ENCODE data around the gene ZNF205. TPM values are rescaled to one million over a fixed set of nuclear protein-coding genes. Genes with fewer than 3 reads are reported as not detected.

The ZNF205 gene
- total RNA-seq, 1 donor from 2014 or later, result 0.09 TPM

DNA sequence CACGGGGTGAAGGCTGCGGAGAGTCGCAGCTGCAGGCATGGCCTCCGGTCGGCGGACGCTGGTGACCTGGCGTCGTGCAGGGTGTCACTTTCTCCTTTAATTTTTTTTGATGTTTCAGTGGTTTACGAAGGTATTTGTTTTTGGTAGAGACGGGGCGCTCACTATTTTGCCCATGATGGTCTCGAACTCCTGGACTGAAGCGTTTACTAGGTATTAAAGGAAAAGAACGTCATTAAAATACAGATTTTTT lies 39.6 kb downstream of the ZNF205 start:
- no peaks in the 10 kb centered on the region for H3K36me3 Mint-ChIP-seq (ENCODE audit: low read depth)
- intact Hi-C loops (cut with micrococcal nuclease), result loop anchor here (2.0 to 5.0 kb wide), 3 partner anchors 19 to 95 kb away; partner anchors contain the start of gene OR1F1
- peaks cover 31% of the 10 kb centered on the region for H3K4me1 Mint-ChIP-seq (ENCODE audit: low read depth)
- no peaks in the 10 kb centered on the region for H3K9me3 Mint-ChIP-seq
- H3K27ac Mint-ChIP-seq, result peak overlapping the region; percentile 70
- H3K27me3 Mint-ChIP-seq (ENCODE audit: low read depth), result peaks cover 17% of the 10 kb centered on the region
- H3K4me3 Mint-ChIP-seq (ENCODE audit: low read depth), result peak overlapping the region; percentile 77
- DNase-seq (ENCODE audit: low spot score), result no peak

DNA sequence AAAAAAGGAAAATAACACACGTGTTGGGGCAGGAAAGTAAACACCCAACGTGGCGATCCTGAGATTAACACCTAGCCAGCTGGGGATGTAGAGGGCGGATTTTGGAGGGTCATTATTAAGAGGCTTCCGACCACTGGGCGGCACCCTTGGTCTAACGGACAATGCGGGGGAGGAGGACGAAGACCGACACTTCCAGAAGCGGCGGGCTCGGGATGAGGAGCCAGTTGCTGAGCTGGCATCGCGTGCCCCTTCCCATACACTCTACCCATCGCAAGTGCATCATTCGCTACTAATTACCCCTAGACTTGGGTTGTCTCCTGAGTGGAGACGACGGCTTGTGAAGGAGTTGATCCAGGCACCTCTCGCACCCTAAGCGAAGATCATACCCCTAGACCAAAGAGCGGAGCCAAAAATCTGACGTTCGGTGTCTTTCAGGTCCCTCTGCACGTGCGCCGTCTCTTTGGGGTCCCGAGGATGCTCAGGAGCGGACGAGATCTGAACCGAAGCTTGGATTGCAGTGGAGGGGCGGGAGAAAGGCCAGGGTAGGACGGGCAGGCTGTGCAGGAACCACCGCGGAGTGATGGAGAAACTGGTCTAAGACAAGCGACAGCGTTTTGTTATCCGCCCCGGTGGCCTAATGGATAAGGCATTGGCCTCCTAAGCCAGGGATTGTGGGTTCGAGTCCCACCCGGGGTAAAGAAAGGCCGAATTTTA lies 40.0 kb downstream of the ZNF205 start:
- Mint-ChIP-seq H3K9me3 (no peaks in the 10 kb centered on the region), H3K4me1 (ENCODE audit: low read depth) (peaks cover 36% of the 10 kb centered on the region), H3K27ac (peak overlapping the region; percentile 70), H3K4me3 (ENCODE audit: low read depth) (peak overlapping the region; percentile 77), H3K36me3 (ENCODE audit: low read depth) (no peaks in the 10 kb centered on the region), H3K27me3 (ENCODE audit: low read depth) (peaks cover 21% of the 10 kb centered on the region)
- DNase-seq (ENCODE audit: low spot score), result peak; percentile 80
- intact Hi-C loops (cut with micrococcal nuclease), result loop anchor here (2.0 to 5.0 kb wide), 3 partner anchors 18 to 95 kb away; partner anchors contain the start of gene OR1F1

DNA sequence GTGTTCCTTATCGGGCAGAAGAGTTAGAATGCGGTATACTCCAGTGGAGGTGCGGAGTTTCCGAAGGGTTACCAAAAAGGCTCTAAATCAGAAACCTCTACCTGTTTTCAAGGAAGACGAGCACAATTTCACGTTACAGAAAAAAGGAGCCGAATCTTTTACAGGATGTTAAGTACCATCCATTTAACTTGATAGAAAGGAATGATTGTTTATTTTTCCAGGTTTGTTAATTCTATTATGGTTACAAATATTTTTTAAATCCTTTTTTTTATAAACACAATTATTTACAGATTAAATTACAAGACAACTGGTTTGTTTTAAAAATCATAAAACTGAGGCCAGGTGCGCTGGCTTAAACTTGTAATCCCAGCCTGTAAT lies 40.6 kb downstream of the ZNF205 start:
- Mint-ChIP-seq H3K9me3 (no peaks in the 10 kb centered on the region), H3K27ac (peak overlapping the region; percentile 70), H3K36me3 (ENCODE audit: low read depth) (no peaks in the 10 kb centered on the region), H3K4me3 (ENCODE audit: low read depth) (peak overlapping the region; percentile 77), H3K4me1 (ENCODE audit: low read depth) (peaks cover 40% of the 10 kb centered on the region), H3K27me3 (ENCODE audit: low read depth) (peaks cover 26% of the 10 kb centered on the region)
- no peak for DNase-seq (ENCODE audit: low spot score)
- intact Hi-C loops (cut with micrococcal nuclease), result loop anchor here (2.0 to 5.0 kb wide), 3 partner anchors 18 to 96 kb away; partner anchors contain the start of gene OR1F1

DNA sequence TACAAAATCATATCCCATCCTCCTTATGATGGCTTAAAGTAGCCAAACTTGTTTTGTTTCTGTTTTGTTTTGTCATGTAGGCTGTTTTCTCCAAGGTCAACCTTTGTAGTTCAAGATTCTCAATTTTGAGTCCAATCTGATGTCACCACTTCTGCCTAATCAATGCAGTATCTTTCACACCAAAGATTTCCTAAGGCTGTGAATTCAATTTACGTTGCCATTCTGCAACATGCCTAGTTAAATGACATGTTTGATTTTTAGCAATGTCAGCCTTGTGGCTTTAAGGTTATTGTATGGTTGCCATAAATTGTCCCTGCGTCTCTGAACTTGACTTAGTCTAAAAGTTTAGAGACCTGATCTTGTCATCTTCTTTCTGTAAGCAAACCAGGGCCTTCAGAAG lies 42.8 kb downstream of the ZNF205 start:
- no peak overlapping the region for H3K4me3 Mint-ChIP-seq (ENCODE audit: low read depth)
- H3K27ac Mint-ChIP-seq, result no peak overlapping the region
- H3K36me3 Mint-ChIP-seq (ENCODE audit: low read depth), result no peaks in the 10 kb centered on the region
- DNase-seq (ENCODE audit: low spot score), result no peak
- intact Hi-C loops (cut with micrococcal nuclease), result loop anchor here (5.0 kb wide), 1 partner anchor 127 kb away; the partner anchor contains the start of gene ZNF263
- H3K27me3 Mint-ChIP-seq (ENCODE audit: low read depth), result peaks cover 27% of the 10 kb centered on the region
- H3K9me3 Mint-ChIP-seq, result no peaks in the 10 kb centered on the region
- peaks cover 34% of the 10 kb centered on the region for H3K4me1 Mint-ChIP-seq (ENCODE audit: low read depth)

DNA sequence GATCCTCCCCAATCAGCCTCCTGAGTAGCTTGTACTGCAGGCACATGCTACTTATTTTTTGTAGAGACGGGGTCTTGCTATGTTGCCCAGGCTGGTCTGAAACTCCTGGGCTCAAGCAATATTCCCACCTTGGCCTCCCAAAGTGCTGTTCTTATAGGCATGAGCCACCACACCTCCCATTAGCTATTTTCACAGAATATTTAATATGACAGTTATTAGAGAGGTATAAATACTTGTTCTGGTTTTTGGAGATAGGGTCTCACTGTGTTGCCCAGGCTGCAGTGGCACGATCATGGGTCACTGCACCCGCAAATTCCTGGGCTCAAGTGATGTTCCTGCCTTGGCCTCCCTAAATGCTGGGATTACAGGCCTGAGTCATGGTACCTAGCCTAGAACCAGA lies 43.6 kb downstream of the ZNF205 start:
- H3K4me1 Mint-ChIP-seq (ENCODE audit: low read depth), result peaks cover 29% of the 10 kb centered on the region
- no peak overlapping the region for H3K27ac Mint-ChIP-seq
- no peaks in the 10 kb centered on the region for H3K36me3 Mint-ChIP-seq (ENCODE audit: low read depth)
- H3K4me3 Mint-ChIP-seq (ENCODE audit: low read depth), result no peak overlapping the region
- DNase-seq (ENCODE audit: low spot score), result no peak
- no peaks in the 10 kb centered on the region for H3K9me3 Mint-ChIP-seq
- H3K27me3 Mint-ChIP-seq (ENCODE audit: low read depth), result peaks cover 27% of the 10 kb centered on the region
- intact Hi-C loops (cut with micrococcal nuclease), result loop anchor here (5.0 kb wide), 1 partner anchor 126 kb away; the partner anchor contains the start of gene ZNF263

DNA sequence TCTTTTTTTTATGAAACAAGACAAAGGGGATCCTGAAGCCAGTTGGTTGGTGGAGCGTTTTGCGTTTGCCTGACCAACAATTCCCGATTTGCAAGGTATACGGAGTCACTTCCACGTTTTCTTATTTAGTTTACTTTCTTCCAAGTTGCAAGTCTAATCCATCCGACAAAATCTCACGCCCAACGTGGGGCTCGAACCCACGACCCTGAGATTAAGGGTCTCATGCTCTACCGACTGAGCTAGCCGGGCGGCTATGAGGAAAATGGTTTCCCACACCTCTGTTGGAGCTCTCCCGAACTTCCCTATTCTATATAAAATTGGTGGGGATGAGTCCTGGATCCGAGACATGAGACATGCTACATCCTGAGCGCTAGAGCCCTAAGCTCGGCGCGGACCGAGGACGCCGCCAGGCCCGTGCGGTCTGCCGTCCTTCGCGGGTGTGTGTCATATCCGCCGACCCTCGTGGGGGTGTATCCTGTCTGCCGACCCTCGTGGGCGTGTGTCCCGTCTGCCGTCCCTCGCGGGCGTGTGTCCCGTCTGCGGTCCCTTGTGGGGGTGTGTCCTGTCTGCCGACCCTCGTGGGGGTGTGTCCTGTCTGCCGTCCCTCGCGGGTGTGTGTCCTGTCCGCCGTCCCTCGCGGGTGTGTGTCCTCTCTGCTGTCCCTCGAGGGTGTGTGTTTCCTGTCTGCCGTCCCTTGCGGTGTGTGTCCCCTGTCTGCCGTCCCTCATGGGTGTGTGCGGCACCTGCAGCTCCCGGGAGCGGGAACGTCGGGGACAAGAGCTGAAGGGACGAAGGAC lies 45.0 kb downstream of the ZNF205 start:
- intact Hi-C loops (cut with micrococcal nuclease), result loop anchor here (1.0 to 5.0 kb wide), 3 partner anchors 7 to 125 kb away; partner anchors contain the start of gene ZNF263
- Mint-ChIP-seq H3K36me3 (ENCODE audit: low read depth) (no peaks in the 10 kb centered on the region), H3K9me3 (no peaks in the 10 kb centered on the region), H3K27ac (peak overlapping the region; percentile 36), H3K4me3 (ENCODE audit: low read depth) (peak overlapping the region; percentile 78), H3K27me3 (ENCODE audit: low read depth) (peaks cover 25% of the 10 kb centered on the region), H3K4me1 (ENCODE audit: low read depth) (peaks cover 22% of the 10 kb centered on the region)
- peak; percentile 41 for DNase-seq (ENCODE audit: low spot score)

DNA sequence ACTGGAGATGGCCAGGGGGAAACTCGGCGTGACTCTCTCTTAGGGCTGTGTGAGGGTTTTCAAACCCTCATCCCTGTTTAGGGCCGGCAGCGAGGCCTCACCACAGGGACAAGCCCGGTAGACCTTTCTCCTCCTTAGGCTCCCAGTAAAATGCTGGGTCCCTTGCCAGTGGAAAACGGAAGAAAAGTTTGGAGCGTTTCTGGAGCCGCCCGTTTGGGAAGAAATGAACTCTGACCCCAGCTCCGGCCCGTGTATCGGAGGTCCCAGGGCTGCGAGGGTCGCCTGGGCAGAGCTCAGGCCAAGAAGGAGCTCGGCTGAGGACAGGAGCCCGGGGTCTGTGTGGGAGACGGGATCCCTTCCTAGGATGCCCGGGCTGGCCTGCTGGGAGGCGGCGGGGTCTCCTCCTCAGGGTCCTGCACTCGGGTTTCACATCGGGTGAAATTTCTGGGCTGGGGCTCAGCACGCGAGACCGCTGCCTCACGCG lies 45.7 kb downstream of the ZNF205 start:
- Mint-ChIP-seq H3K27me3 (ENCODE audit: low read depth) (peaks cover 21% of the 10 kb centered on the region), H3K9me3 (no peaks in the 10 kb centered on the region), H3K4me1 (ENCODE audit: low read depth) (peaks cover 20% of the 10 kb centered on the region), H3K4me3 (ENCODE audit: low read depth) (peak overlapping the region; percentile 78), H3K36me3 (ENCODE audit: low read depth) (no peaks in the 10 kb centered on the region), H3K27ac (no peak overlapping the region)
- intact Hi-C loops (cut with micrococcal nuclease), result loop anchor here (1.0 to 5.0 kb wide), 3 partner anchors 8 to 124 kb away; partner anchors contain the start of gene ZNF263
- no peak for DNase-seq (ENCODE audit: low spot score)

DNA sequence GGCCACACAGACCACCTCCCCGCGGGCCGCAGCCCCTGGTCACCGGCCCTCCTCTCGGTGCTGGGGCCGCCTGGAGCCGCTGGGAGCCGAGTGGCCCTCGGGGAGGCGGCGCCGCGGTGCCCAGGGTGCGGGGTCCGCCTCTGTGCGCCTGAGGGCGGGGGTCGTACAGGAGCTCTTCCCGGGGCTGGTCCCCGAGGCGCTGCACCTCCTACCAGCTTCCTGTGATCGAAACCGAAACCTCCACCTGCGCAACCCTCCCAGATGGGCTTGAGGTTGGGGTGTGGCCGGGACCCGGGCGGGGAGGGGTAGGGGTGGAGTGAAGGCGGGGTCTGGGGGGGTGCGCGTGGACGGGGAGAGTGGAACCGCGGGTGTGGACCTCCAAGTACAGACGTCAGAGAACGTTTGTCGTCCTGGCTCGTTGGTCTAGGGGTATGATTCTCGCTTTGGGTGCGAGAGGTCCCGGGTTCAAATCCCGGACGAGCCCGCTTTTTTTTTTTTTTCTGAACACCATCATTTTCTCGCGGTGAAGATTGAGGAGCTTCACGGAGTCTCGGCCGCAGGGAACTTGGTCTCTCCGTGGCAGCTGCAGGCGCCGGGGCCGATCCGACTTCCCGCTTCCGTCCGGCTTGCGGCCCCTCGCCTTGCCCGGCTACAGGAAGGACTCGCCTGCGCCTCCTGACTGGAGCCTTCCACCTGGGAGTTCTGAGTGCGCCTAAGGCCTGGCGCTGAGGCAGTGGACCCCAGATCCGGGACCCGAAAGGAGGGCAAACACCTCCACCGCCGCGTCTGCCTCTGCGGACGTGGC lies 46.3 kb downstream of the ZNF205 start:
- Mint-ChIP-seq H3K9me3 (no peaks in the 10 kb centered on the region), H3K4me1 (ENCODE audit: low read depth) (peaks cover 21% of the 10 kb centered on the region)

DNA sequence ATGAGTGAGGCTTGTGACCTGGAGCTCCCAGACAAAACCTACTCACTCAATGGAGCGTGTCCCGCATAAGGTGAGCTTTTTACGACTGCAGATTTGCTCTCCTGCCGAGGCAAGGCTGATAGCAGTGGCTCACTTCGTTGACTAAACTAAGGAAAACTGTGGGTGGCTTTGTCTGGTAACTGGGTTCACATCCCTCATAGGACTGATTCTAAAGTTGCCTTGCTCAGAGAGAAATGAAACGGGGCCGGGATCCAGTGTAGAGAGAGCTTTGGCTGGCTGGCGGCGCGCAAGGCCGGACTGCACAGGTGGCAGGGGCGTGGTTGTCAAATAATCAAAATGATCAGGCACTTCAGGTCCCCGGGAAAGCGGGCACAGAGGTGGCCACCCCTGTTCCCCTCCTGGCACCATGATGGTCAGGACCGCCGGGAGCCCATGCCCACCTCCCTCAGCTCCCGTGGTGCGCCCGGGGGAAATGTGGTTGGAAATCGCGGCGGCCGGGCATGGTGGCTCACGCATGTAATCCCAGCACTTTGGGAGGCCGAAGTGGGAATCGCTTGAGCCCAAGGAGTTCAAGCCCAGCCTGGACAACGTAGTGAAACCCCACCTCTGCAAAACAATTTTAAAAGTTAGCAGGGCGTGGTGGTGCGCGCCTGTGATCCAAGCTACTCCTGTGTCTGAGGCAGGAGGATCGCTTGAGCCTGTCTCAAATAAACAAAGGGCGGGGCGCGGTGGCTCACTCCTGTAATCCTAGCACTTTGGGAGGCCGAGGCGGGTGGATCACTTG lies 49.0 kb downstream of the ZNF205 start:
- Mint-ChIP-seq H3K4me3 (ENCODE audit: low read depth) (peak overlapping the region; percentile 52), H3K36me3 (ENCODE audit: low read depth) (no peaks in the 10 kb centered on the region), H3K4me1 (ENCODE audit: low read depth) (peaks cover 27% of the 10 kb centered on the region), H3K9me3 (no peaks in the 10 kb centered on the region), H3K27me3 (ENCODE audit: low read depth) (peaks cover 15% of the 10 kb centered on the region), H3K27ac (no peak overlapping the region)
- intact Hi-C loops (cut with micrococcal nuclease), result loop anchor here (10.0 kb wide), 1 partner anchor 67 kb away; the partner anchor contains the start of gene ZSCAN10
- DNase-seq (ENCODE audit: low spot score), result no peak

More for the DNA sequence above, 46.3 kb downstream of the ZNF205 start:
- Mint-ChIP-seq H3K27me3 (ENCODE audit: low read depth) (peaks cover 21% of the 10 kb centered on the region), H3K27ac (peak overlapping the region; percentile 56), H3K4me3 (ENCODE audit: low read depth) (peak overlapping the region; percentile 88), H3K36me3 (ENCODE audit: low read depth) (no peaks in the 10 kb centered on the region)
- intact Hi-C loops (cut with micrococcal nuclease), result loop anchor here (1.0 to 5.0 kb wide), 3 partner anchors 8 to 124 kb away; partner anchors contain the start of gene ZNF263
- DNase-seq (ENCODE audit: low spot score), result peak; percentile 85

DNA sequence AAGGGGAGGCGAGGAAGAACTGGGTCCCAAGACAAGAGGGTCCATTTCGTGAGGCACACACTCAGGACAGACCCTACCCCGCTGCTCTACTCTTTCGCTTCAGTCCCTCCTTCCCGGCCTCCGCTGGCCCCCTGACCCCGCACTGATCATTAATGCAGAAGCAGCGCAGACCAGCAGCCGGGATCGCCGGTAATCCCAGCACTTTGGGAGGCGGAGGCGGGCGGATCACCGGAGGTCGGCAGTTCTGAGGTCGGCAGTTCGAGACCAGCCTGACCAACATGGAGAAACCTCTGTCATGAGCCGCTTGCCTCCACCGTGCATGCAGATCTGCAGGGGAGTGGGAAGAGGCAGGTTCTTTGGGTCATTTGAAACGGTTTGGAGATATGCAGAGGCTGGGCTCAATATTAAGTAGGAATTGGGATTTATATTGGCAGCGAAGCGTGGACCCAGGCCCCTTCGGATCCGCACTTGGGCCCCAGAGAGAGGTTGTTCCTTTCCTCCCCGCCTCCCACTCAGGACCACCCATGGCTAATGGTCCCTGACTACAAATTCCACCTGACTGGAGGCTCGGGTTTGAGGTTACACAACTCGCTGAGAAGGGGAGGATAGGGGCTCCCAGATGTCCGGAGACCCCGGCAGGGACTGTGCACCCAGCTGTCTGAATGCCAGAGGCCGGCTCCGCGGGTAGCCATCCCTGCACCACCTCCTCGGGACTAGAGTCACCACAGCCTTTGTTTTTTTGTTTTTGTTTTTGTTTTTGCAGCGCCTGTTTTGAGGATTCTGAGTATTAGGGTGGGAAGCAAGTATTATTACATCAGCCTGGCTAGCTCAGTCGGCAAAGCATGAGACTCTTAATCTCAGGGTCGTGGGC lies 52.0 kb downstream of the ZNF205 start:
- peaks cover 14% of the 10 kb centered on the region for H3K4me1 Mint-ChIP-seq (ENCODE audit: low read depth)

More for the DNA sequence above, 52.0 kb downstream of the ZNF205 start:
- no peak for DNase-seq (ENCODE audit: low spot score)
- intact Hi-C loops (cut with micrococcal nuclease), result loop anchor here (10.0 kb wide), 1 partner anchor 70 kb away; the partner anchor contains the start of gene ZSCAN10
- H3K27me3 Mint-ChIP-seq (ENCODE audit: low read depth), result peaks cover 11% of the 10 kb centered on the region
- no peak overlapping the region for H3K27ac Mint-ChIP-seq
- no peak overlapping the region for H3K4me3 Mint-ChIP-seq (ENCODE audit: low read depth)
- H3K9me3 Mint-ChIP-seq, result no peaks in the 10 kb centered on the region
- no peaks in the 10 kb centered on the region for H3K36me3 Mint-ChIP-seq (ENCODE audit: low read depth)
